B cell (primary cell): ENCODE data around the gene CORO2B.

ENCODE experiments used
- EZH2 ChIP-seq: IDR thresholded peaks from 2 replicates; pipeline ENCODE4 v1.6.1; 2012; ENCODE audit warnings: borderline replicate concordance, low read depth, mild to moderate bottlenecking, moderate library complexity, low read length; ENCODE audit not compliant: insufficient read depth, poor library complexity, severe bottlenecking
- TF ChIP-seq, protein P1 (sequence below): fragments of 200-600 bp; IDR thresholded peaks from one replicate; pipeline ENCODE4 v1.8.0; 2022; ENCODE audit warnings: antibody characterized with exemption, mild to moderate bottlenecking

DNA sequence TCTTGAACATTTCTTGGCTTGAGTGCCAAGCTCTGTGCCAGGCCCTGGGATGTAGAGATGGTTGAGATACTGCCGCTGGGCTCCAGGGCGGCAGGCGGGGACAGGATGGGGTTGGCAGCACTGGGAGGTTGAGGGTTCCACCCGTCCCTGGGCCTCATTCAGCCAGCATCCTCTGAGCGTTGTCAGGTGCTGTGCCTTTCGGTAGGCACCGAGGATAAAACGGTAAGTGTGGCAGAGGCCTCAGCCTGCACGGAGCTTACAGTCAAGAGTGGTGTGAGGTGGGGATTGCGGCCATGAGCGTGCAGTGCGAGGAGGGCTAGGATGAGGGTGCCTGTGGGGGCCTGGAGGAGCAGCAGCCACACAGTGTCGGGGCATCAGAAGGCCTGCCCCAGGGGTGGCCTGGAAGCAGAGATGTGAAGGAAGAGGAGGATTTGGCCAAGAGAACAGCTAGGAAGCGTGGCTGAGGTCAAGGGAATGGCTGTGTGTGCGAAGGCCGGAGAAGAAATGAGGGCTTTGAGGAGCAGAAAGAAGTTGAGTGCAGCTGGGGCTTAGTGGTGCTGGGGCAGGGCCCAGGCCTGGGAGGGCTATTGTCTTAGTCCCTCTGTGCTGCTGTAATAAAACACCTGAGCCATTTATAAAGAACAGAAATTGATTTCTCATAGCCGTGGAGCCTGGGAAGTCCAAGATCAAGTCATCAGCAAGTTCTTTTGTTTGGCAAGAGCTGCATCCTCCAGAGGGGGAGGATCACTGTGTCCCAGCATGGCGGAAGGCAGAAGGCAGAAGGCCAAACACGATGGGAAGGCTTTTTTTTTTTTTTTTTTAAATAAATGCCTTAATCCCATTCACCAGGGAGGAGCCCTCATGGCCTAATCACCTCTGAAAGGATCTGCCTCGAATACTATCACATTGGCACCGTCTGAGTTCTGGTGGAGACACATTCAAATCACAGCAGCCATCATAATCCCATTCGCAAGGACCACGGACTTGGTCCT, 22.7 kb downstream of the CORO2B start:
- TF ChIP-seq, protein P1, sequence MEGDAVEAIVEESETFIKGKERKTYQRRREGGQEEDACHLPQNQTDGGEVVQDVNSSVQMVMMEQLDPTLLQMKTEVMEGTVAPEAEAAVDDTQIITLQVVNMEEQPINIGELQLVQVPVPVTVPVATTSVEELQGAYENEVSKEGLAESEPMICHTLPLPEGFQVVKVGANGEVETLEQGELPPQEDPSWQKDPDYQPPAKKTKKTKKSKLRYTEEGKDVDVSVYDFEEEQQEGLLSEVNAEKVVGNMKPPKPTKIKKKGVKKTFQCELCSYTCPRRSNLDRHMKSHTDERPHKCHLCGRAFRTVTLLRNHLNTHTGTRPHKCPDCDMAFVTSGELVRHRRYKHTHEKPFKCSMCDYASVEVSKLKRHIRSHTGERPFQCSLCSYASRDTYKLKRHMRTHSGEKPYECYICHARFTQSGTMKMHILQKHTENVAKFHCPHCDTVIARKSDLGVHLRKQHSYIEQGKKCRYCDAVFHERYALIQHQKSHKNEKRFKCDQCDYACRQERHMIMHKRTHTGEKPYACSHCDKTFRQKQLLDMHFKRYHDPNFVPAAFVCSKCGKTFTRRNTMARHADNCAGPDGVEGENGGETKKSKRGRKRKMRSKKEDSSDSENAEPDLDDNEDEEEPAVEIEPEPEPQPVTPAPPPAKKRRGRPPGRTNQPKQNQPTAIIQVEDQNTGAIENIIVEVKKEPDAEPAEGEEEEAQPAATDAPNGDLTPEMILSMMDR: no peak
- TF ChIP-seq EZH2: no peak
